Dedifferentiated amniotic fluid mesenchymal stem cell (primary cell): ENCODE data around the gene CABYR.
A peak's percentile ranks its signal among the peaks of the same experiment; 100 is the strongest.

Source experiments
- DNase-seq: peaks from one replicate; pipeline ENCODE4 v3.0.0-alpha.2; 2016; ENCODE audit errors: extremely low spot score

The CABYR gene, protein sequence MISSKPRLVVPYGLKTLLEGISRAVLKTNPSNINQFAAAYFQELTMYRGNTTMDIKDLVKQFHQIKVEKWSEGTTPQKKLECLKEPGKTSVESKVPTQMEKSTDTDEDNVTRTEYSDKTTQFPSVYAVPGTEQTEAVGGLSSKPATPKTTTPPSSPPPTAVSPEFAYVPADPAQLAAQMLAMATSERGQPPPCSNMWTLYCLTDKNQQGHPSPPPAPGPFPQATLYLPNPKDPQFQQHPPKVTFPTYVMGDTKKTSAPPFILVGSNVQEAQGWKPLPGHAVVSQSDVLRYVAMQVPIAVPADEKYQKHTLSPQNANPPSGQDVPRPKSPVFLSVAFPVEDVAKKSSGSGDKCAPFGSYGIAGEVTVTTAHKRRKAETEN

DNA sequence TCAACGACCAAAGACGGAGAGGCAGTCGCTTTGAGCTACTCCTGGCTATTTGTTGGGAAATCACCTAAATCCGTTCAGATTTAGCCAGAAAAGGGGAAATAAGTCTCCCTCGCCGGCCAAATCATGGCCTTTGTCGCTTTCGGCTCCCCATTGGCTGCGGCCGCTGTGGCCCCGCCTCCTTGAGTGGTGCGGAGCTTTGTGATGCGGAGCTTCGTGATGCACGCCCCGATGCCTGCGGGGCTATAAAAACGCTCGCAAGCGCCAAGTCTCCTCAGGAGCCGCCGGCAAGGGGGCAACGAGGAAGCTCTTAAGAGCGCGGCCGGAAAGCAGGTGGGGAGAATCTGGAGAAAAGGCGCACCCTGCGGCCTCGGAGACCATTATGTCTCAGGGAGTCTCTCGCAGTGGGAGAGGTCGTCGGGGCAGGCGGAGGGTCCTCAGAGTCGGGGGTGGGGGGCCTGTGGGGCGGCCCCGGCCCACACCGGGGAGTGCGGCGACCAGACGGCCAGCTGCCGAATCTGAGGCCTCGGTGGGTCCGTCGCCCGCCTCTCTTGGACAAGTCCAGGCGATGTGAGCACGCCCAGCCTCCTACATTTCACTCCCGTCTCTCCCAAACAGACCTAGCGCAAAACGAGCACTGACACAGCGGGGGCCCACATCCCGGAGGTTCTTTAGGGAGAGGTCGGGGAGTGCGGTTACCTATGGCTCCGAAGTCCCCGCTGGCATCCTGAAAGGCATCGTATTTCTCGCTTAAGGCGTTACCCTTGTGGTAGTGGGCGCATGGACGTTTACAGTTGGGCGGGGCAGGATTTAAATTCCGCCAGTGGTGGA is at the start of gene CABYR:
Gene CABYR, plus strand, starts transcription at position 274 of the 828 bp plus-strand sequence. CDS start 4,053 bp downstream, outside the sequence.
- DNase-seq = peak; percentile 78

DNA sequence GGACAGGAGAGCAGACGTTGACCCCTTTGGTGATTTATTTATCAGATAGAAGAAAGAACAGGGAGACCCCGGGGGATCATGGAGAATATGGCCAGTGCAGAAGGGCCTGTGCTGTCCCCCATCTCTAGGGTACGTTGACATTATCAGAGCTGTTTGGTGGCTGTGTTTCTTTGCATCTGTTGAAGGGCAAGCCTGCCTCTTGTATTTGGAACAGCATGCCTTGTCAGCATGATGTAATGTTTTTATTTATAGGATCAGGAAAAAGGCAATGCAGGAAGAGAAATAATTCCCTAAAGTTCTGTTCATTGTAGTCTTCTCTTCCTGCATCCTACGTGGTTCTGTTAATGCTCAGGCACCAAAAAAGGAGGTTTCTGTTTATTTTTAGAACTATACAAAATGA is 49.8 kb upstream of the CABYR start:
- peak; percentile 17 for DNase-seq

DNA sequence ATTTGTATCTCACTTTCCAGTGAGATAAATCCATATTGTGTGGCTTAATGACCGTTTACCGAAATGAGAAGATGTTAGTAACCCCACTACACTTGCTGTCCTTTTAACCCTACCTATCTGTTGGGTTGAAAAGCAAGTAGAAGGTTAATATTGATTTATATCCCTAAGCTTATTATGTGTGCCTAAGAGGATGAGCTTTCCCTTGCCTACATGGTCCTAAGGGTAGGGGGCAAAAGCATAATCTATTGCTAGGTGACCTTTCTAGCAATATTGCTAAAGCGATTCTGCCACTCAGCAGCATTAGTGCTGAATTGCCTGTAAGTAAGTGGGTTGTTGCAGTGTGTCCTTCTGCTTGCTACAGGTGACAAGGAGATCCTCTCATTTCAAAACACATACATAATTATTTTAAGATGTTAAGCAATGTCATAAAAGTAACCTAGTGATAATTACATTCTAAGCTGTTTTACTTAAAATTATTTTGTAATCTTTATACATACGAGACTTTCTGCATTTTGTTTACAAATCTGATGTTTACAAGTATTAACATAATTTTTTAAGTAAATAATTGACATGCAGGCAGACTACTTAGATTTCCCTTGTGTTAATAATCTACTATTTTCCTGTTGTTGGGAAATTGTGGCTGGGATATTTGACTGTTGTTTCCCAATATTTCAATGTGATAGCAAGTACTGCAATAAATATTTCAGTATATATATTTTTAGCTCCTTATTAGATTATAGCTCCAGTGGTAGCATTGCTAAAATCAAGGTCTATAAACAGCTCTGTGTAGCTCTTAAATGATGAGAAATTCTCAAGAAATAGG is 49.1 kb upstream of the CABYR start:
- DNase-seq = no peak

DNA sequence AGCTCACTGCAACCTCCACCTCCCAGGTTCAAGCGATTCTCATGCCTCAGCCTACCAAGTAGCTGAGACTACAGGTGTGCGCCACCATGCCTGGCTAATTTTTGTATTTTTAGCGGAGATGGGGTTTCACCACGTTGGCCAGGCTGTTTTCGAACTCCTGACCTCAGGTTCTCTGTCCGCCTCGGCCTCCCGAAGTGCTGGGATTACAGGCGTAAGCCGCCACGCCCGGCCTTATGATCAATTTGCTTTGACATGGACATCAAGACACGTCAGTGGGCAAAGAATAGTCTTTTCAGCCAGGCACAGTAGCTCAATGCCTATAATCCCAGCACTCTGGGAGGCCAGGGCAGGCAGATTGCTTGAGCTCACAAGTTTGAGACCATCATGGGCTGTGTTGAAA is 48.0 kb upstream of the CABYR start:
- no peak for DNase-seq

DNA sequence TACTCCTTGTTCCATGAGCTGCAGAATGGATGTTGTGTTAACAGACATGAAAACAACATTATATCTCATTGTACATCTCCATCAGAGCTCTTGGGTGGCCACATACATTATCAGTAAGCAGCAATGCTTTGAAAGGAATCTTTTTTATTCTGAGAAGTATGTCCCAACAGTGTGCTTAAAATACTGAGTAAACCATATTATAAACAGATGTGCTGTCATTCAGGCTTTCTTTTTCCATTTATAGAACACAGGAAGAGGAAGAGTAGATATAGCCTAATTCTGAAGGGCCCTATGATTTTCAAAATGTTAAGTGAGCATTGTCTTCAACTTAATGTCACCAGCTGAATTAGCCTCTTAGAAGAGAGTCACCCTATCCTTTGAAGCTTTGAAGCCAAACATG is 44.3 kb upstream of the CABYR start:
- DNase-seq = no peak

DNA sequence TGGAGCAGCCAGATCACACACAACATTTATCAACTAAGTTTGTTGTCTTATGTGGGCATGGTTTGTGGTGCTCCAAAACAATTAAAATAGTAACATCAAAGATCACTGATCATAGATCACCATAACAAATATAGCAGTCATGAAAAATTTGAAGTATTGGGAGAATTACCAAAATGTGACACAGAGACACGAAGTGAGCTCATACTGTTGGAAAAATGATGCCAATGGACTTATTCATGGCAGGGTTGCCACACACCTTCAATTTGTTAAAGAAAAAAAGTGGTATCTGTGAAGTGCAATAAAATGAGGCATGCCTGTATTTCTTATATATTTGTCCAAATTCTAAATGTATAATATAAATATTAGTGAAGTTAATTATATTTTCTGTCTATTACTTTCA is 42.9 kb upstream of the CABYR start:
- no peak for DNase-seq

DNA sequence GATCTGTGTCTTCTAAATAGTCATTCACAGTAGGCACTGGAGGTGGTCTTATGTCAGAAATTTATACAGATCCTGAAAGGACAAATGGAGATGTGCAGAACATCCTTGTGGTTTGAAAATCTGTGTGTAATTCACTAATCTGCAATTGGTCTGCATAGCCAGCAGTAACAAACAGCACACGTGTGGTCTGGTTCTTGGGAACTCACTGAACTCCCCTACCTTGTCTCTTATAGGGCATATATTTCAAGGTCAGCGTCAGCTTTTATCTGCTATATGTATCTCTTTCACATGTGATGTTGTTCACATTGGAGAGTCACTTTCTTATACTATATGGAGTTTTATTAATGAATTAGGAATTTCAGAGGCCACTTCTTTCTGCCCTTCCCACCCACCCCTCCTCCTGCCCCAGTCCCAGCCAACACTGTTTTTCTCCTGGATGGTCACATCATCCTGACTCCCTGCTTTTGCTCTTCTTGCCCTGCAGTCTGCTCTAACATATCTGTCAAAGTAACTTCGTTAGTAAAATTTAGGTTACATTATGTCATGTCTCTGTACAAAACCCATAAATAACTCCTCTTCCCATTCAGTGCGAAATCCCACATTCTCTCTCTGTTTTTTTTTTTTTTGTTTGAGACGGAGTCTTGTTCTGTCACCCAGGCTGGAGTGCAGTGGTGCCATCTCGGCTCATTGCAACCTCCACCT is 35.4 kb upstream of the CABYR start:
- DNase-seq = no peak

DNA sequence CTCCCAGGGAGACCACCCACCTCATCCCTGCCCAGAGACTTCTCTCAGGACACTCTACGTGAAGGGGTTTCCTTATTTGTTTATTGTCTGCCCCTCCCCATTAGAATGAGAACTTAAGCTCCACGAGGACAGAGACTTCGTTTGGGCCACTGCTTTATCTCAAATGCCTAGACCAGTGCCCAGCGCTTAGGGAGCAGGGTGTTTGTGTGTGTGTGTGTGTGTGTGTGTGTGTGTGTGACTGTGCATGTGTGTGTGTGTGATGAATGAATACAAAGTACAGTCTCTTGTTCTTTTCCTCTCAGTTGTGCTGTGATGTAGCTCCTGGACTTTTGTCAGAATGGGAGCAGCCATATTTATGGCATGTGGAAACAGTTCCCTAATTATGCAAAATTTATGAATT is 34.4 kb upstream of the CABYR start:
- DNase-seq = no peak

DNA sequence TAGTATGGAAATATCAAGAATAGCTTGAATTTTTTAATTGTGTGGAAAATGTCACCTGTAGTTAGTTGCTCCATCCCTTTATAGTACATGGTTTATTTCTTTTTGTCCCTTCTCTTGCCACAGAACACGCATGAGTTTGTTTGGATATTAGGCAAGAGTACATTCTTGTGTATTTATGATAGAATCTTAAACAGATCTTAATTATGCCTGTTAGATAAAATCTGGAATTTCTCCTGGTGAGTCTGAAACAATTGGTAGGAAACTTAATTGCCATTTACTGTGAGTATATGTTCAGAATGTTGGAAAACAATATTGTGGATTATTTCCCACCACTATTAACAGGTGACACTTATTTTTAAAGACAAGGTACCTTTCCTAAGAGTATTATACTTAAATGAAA is 30.2 kb upstream of the CABYR start:
- no peak for DNase-seq

DNA sequence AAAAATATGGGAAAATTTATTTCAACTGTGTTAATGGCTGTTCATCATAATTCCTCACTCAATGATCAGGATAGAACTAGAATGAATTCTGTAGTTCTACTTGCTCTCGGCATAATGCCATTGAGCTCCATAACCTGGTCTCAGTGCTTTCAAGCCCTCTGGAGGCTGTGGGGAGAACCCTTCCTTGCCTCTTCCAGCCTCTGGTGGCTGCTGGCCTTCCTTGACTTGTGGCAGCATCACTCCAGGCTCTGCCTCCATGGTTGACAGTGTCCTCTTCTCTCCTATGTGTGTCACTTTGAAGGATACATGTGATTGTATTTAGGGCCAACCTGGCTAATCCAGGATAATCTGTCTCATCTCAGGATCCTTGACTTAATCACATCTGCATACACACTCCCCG is 26.9 kb upstream of the CABYR start:
- no peak for DNase-seq

DNA sequence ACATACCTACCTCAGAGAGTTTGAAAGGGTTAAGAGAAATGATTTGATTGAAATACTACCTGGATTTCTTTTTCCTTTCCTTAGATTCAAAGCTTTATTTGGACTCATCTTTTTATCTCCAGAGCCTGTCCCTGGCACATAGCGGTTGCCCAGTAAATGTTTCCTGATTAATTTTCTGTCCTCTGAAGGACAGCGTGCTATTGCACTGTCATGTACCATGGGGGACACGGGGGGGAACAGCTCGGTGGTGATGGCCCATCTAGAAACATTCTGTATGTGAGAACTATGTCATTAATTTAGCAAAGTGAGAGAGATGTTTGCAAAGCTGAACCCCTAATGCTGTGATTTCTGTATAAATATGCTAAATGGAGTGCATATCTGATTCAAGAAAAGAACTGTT is 26.4 kb upstream of the CABYR start:
- no peak for DNase-seq

DNA sequence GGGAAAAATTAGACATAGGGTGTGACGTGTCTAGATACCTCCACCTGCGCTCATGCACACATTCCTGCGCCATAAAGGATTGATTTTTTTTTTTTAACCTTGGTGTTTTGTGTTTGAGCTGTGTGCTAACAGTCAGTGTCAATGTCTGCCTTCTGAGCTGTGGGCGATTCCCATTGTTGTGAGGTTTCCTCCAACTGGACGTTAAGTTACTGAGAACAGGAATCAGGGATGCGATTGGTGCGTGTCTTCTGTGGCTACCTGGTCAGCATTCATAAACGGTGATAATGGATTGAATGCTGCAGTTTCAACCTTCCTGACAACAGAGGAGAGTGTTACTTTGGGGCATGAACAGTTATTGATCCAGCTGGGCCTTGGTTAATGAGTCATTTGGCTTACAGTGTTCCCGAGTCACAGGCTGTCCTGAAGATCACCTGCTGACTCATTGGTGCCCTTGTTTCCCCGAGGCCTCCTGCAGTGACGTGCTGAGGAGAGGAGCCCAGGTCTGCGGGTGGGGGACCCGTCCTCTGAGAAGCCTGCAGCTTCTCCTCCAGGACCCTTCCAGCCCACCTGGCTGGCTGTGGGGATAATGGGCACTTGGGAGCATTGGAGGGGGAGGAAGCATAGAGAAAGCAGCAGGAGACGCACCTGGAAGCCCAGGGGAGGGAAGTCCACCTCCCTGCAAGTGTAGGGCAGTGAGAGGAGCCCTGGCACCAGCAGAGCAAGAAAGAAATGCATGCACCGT is 25.8 kb upstream of the CABYR start:
- DNase-seq = no peak

DNA sequence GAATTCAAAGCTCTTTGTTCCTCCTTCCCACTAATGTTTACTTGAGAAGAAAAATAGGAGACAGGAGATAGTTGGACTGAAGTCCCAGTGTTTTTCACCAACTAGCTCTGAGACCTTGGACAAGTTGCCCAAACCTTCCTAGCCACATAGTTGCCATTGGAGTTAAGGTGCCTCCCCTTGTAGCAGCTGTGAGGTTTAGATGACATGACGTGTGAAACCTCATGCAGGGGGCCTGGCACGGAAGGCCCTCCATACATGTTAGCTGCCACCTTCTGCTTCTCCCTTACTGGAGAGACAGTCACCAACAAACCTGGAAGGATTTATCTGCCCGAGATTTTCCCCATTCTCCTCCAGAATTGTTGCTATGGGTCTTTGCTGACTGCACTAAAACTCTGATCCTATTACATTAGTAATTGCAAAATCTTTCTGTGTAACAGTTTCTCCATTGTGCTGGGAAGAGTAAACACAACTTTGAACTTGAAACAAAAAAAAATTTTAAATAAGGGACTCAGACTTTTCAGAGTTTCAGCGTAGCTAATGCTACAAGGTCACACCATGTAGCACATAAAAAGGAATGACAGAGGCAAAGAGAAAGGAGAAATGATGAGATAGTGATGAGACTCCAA is 23.8 kb upstream of the CABYR start:
- no peak for DNase-seq

DNA sequence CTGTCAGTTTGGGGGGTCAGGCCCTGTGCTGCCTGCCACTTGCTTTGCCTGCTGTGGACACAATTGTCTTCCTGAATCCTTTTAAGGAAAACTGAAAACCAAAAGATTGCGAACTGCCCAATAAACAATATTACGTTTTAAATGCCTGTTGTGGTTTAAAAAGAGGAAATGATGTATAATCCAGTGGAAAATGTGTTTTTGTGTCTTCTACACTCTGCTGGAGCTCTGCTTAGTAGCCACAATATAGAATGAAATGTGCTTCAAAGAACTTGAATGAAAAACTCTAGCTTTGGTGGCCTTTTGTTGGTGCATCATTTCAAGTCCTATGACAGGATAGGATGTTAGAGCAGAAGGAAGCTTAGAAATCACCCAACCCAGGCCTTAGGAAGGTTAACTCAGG is 23.2 kb upstream of the CABYR start:
- no peak for DNase-seq

DNA sequence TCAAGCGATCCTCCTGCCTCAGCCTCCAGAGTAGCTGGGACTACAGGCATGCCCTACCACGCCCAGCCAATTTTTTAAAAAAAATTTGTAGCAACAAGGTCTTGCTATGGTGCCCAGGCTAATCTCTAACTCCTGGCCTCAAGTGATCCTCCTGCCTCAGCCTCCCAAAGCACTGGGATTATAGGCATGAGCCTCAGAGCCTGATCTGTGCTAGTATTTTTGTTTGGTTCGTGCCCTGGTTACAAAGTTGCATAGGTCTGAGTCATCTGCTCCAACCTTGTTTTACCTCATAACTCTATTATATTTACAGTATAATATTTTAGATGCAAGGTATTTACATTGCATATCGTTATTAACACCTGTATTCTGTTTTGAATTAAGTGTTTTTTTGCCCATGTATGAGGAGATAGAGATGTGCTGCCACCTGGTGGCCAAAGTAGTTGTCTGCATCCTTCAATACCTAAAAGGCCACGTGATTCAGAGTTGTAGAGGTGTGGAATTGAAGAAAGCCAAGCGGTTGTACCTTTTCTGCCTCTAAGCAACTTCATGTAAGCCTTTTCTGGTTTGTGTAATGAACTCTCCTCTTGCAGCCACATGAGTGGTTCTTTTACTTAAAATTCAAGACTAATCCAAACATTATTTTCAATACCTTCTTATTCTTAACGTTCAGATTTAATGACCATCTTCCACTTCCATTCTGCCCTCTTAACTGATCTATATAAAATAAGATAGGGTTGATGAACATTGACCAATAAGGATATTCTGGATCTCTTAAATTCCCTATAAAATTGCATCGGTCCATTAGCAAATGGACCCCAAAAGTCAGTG is 19.9 kb upstream of the CABYR start:
- peak; percentile 58 for DNase-seq

DNA sequence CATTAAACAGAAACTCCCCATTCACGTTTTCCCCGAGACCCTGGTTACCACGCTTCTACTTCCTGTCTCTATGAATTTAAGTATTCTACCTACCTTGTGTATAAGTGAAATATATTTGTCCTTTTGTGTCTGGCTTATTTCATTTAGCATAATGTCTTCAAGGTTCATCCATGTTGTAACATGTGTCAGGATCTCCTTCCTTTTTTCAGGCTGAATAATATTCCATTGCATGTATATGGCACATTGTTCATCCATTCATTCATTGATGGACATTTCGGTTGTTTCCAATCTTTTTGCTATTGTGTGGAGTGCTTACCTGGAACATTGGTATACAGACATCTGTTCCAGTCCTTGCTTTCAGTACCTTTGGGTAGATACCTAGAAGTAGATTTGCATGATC is 18.2 kb upstream of the CABYR start:
- DNase-seq = no peak

DNA sequence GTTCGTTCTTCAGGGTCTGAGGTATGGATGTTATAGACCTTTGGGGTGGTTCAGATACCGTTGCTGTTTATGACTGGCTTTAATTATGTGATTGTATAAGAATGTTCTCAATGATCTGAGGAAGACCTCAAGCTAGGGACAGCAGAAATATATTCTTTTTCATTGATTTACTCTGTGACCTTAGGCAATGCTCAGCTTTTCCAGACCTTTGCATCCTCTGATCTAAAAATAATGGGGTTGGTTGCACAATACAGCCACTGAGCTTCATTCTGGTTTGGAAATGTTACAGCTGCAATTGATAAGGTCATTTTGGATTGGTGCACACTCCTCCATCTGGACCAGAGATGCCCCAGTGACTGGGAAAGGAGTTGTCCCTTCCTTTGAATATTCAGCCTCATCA is 17.2 kb upstream of the CABYR start:
- DNase-seq = no peak

DNA sequence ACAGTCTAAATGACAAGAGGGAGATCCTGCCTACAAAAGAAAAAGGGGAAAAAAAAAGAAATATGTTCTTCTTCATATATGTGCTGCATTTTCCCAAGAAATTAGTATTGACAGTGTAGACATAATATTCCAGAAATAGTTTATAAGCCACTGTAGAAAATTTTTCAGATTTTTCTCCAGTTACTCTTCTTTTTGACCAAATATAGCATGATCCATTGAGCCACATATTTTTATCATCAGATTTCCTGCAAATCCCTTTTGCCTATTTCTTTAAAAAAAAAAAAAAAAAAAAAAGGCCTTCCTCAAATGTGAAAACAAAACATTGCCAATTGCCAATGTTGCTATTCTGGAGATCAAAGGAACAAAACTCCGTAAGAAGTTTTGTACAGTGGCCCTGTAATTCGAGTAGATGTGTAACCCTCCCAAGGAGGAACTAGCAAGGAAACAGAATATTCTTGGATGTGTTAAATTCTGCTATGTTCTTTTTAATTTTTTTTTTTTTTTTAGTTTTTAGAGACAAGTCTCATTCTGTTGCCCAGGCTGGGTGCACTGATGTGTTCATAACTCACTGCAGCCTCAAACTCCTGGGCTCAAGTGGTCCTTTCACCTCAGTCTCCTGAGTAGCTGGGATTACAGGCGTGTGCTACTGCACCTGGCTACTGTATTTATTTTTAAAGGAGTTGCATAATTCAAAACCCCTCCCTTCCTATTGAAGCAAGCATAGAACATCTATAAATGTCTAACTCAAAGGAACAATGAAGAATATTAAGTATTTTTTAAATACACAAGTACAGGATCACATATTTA is 12.5 kb upstream of the CABYR start:
- DNase-seq = peak; percentile 36

DNA sequence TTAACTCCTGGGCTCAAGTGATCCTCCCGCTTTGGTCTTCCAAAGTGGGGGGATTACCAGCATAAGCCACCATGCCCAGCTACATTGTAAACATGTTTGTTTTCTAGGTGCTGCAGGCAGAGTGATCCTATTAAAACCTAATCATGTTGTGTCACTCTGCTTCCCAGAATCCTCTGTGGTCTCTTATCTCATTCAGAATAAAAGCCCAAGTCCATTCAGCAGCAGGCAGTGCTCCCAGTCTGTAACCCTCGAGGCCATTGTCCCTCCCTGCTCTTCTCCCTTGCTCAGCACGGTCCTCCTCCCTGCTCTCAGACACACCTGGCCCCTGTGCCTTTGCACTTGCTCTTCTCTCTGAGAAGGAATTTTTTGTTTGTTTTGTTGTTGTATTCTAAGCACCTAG is 11.1 kb upstream of the CABYR start:
- no peak for DNase-seq
